Neural cell (in vitro differentiated cells): ENCODE results near the gene GHRL.

Experiments
- CTCF ChIP-seq: fragments of 450-650 bp; IDR thresholded peaks from 2 replicates; pipeline ENCODE4 v1.5.1; 2014; ENCODE audit warnings: antibody characterized with exemption, mild to moderate bottlenecking, moderate library complexity; ENCODE audit not compliant: poor library complexity, severe bottlenecking
- EP300 ChIP-seq: fragments of 450-650 bp; conservative IDR thresholded peaks from 2 replicates; pipeline ENCODE4 v1.6.1; 2014; ENCODE audit warnings: antibody characterized with exemption, mild to moderate bottlenecking, moderate library complexity; ENCODE audit not compliant: poor library complexity, severe bottlenecking
- POLR2AphosphoS5 ChIP-seq: IDR thresholded peaks from 2 replicates; pipeline ENCODE4 v1.6.1; 2012
- RAD21 ChIP-seq: fragments of 450-650 bp; conservative IDR thresholded peaks from 2 replicates; pipeline ENCODE4 v1.6.1; 2014; ENCODE audit warnings: antibody characterized with exemption, mild to moderate bottlenecking, moderate library complexity
- REST ChIP-seq: IDR thresholded peaks from 2 replicates; pipeline ENCODE4 v1.6.1; 2012; ENCODE audit warnings: borderline replicate concordance
- TAF1 ChIP-seq: IDR thresholded peaks from 2 replicates; pipeline ENCODE4 v1.6.1; 2012; ENCODE audit warnings: low read depth

GRCh38 chr3:10304905-10305304 is 12.2 kb upstream of the GHRL start:
- TF ChIP-seq POLR2AphosphoS5, result no peak
- no peak for TF ChIP-seq REST
- TF ChIP-seq EP300, result no peak
- TF ChIP-seq RAD21, result no peak
- no peak for TF ChIP-seq TAF1
- TF ChIP-seq CTCF, result no peak
